OCI-LY1 (cell line): ENCODE data around the gene HDX.

Experiments used
- EZH2 ChIP-seq: fragments of 200-600 bp; sonication (generic), shearing (Covaris generic); IDR thresholded peaks from 2 replicates; pipeline ENCODE4 v1.8.0; 2017; ENCODE audit warnings: borderline replicate concordance, mixed run types, mild to moderate bottlenecking, antibody characterized with exemption, low read length, moderate library complexity, mixed read lengths
- TF ChIP-seq, protein P1 (sequence below): fragments of 200-600 bp; sonication (generic), shearing (Covaris generic); IDR thresholded peaks from 2 replicates; pipeline ENCODE4 v1.5.1; 2017; ENCODE audit warnings: mild to moderate bottlenecking, antibody characterized with exemption, low read length, moderate library complexity, mixed read lengths

GRCh38 chrX:84336646-84337045 is 165.6 kb downstream of the HDX start:
- TF ChIP-seq, protein P1, sequence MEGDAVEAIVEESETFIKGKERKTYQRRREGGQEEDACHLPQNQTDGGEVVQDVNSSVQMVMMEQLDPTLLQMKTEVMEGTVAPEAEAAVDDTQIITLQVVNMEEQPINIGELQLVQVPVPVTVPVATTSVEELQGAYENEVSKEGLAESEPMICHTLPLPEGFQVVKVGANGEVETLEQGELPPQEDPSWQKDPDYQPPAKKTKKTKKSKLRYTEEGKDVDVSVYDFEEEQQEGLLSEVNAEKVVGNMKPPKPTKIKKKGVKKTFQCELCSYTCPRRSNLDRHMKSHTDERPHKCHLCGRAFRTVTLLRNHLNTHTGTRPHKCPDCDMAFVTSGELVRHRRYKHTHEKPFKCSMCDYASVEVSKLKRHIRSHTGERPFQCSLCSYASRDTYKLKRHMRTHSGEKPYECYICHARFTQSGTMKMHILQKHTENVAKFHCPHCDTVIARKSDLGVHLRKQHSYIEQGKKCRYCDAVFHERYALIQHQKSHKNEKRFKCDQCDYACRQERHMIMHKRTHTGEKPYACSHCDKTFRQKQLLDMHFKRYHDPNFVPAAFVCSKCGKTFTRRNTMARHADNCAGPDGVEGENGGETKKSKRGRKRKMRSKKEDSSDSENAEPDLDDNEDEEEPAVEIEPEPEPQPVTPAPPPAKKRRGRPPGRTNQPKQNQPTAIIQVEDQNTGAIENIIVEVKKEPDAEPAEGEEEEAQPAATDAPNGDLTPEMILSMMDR, result no peak
- no peak for TF ChIP-seq EZH2
